K562 (cell line): ENCODE measurements around the gene IL31. TPM values are rescaled to one million over a fixed set of nuclear protein-coding genes. Genes with fewer than 3 reads are reported as not detected.

Source experiments
- ARID1B ChIP-seq: fragments of 450-650 bp; IDR thresholded peaks from 2 replicates; pipeline ENCODE4 v1.6.1; 2016; ENCODE audit warnings: antibody characterized with exemption, mild to moderate bottlenecking, inconsistent platforms
- BCL6 ChIP-seq: fragments of 250-450 bp; sonication (Bioruptor Pico); IDR thresholded peaks from 2 replicates; pipeline ENCODE4 v1.4.0; 2020
- CCNT2 ChIP-seq: IDR thresholded peaks from 2 replicates; pipeline ENCODE4 v1.6.1; 2011; ENCODE audit warnings: borderline replicate concordance, low read depth, mild to moderate bottlenecking, moderate library complexity, mixed read lengths, low read length; ENCODE audit not compliant: insufficient read length; ENCODE audit errors: extremely low read depth
- DNMT1 ChIP-seq: fragments of 450-650 bp; IDR thresholded peaks from 2 replicates; pipeline ENCODE4 v1.6.1; 2016; ENCODE audit warnings: antibody characterized with exemption, mild to moderate bottlenecking
- ESRRB ChIP-seq: fragments of 250-450 bp; sonication (Bioruptor Pico); IDR thresholded peaks from 2 replicates; pipeline ENCODE4 v1.5.0; 2020; ENCODE audit warnings: mild to moderate bottlenecking, moderate library complexity, borderline replicate concordance
- HMG20A ChIP-seq: fragments of 450-650 bp; formaldehyde crosslinking; conservative IDR thresholded peaks from 2 replicates; pipeline ENCODE4 v1.4.0; 2020; ENCODE audit warnings: mild to moderate bottlenecking, mixed read lengths
- HNRNPH1 ChIP-seq: fragments of 200-400 bp; formaldehyde crosslinking; optimal IDR thresholded peaks from 2 replicates; pipeline ENCODE3; 2017; ENCODE audit warnings: low read depth, mild to moderate bottlenecking, low read length, moderate library complexity
- IRF2 ChIP-seq: sonication (generic); formaldehyde crosslinking; IDR thresholded peaks from 2 replicates; pipeline ENCODE4 v1.8.1; 2022; ENCODE audit warnings: mild to moderate bottlenecking, missing genetic modification reagents
- MYNN ChIP-seq, 2 experiments: sonication (generic); formaldehyde crosslinking in 1 of 2; IDR thresholded peaks; 2 replicates each; pipeline versions ENCODE4 v1.5.0 to v1.6.1; 2016 to 2020; ENCODE audit warnings: antibody characterized with exemption in 1 of 2, missing genetic modification reagents in 1 of 2
- NFIX ChIP-seq: fragments of 250-450 bp; sonication (Bioruptor Pico); IDR thresholded peaks from 2 replicates; pipeline ENCODE4 v1.4.0; 2020; ENCODE audit warnings: low read depth, mild to moderate bottlenecking, moderate library complexity
- NFXL1 ChIP-seq: fragments of 450-650 bp; formaldehyde crosslinking; IDR thresholded peaks from 2 replicates; pipeline ENCODE4 v1.4.0; 2021; ENCODE audit warnings: mild to moderate bottlenecking
- POLR2AphosphoS5 ChIP-seq: IDR thresholded peaks from 2 replicates; pipeline ENCODE4 v1.6.1; 2011; ENCODE audit warnings: mild to moderate bottlenecking, low read depth, low read length, moderate library complexity; ENCODE audit not compliant: control insufficient read depth, insufficient read depth
- RB1 ChIP-seq: fragments of 450-650 bp; IDR thresholded peaks from 2 replicates; pipeline ENCODE4 v1.6.1; 2017; ENCODE audit warnings: low read depth, mild to moderate bottlenecking
- RUNX1 ChIP-seq: sonication (generic); IDR thresholded peaks from 2 replicates; pipeline ENCODE4 v1.6.1; 2016; ENCODE audit warnings: antibody characterized with exemption, low read depth
- SLC30A9 ChIP-seq: fragments of 250-450 bp; sonication (Bioruptor Pico); IDR thresholded peaks from 2 replicates; pipeline ENCODE4 v1.8.0; 2022; ENCODE audit warnings: mild to moderate bottlenecking, moderate library complexity
- TEAD4 ChIP-seq, 2 experiments: sonication (generic) in 1 of 2; formaldehyde crosslinking in 1 of 2; IDR thresholded peaks; 2 replicates each; pipeline versions ENCODE4 v1.6.1 to v1.8.0; 2012 to 2022; ENCODE audit warnings: borderline replicate concordance in 1 of 2, inconsistent platforms in 1 of 2, low read length in 1 of 2, mild to moderate bottlenecking in 1 of 2, missing genetic modification reagents in 1 of 2
- YBX1 ChIP-seq: fragments of 450-650 bp; IDR thresholded peaks from 2 replicates; pipeline ENCODE4 v1.7.1; 2016; ENCODE audit warnings: mild to moderate bottlenecking
- ZSCAN32 ChIP-seq: fragments of 450-650 bp; formaldehyde crosslinking; IDR thresholded peaks from 2 replicates; pipeline ENCODE4 v1.4.0; 2020; ENCODE audit warnings: mild to moderate bottlenecking, moderate library complexity
- polyA plus RNA-seq, 8 experiments: library from polyadenylated mRNA; depleted of rRNA in 4 of 8; stranded (reverse) in 5 of 8; unstranded in 3 of 8; fragments of >200 nt; fragmentation: Nextera tagmentation in 2 of 8; fragmentation: Illumina TruSeq in 1 of 8; extraction: Ambion mirVana in 2 of 8; extraction: Trizol in 1 of 8; gene quantifications; 2 replicates each; pipeline versions ENCODE4 v1.2.1 to v1.2.3, GENCODE V29; 2011 to 2014; ENCODE audit warnings: inconsistent platforms in 1 of 8, missing spikeins in 1 of 8
- total RNA-seq, 7 experiments: library from RNA; depleted of rRNA in 6 of 7; stranded (reverse); fragments of >200 nt in 6 of 7; fragmentation: Illumina TruSeq in 2 of 7; extraction: Trizol in 2 of 7; gene quantifications; 2 replicates each; pipeline versions ENCODE4 v1.2.1 to v1.2.3, GENCODE V29; 2011 to 2021; ENCODE audit warnings: low replicate concordance in 1 of 7
- TF ChIP-seq, protein P1 (sequence below): fragments of 150-350 bp; conservative IDR thresholded peaks from 2 replicates; pipeline ENCODE4 v1.6.1; 2014; ENCODE audit warnings: low read length
- TF ChIP-seq, protein P2 (sequence below): sonication (generic); formaldehyde crosslinking; IDR thresholded peaks from 2 replicates; pipeline ENCODE4 v1.8.0; 2022; ENCODE audit warnings: mild to moderate bottlenecking, missing genetic modification reagents, borderline replicate concordance
- TF ChIP-seq, protein P3 (sequence below): IDR thresholded peaks from 3 replicates; pipeline ENCODE4 v1.6.1; 2011; ENCODE audit warnings: borderline replicate concordance, mild to moderate bottlenecking, moderate library complexity; ENCODE audit not compliant: insufficient read length; ENCODE audit errors: extremely low read depth

Gene IL31
- total and polyA plus RNA-seq, 9 of the 15 experiments (the other 6 are each of a cell fraction or from before 2014, with no cell fraction given) = not detected

DNA sequence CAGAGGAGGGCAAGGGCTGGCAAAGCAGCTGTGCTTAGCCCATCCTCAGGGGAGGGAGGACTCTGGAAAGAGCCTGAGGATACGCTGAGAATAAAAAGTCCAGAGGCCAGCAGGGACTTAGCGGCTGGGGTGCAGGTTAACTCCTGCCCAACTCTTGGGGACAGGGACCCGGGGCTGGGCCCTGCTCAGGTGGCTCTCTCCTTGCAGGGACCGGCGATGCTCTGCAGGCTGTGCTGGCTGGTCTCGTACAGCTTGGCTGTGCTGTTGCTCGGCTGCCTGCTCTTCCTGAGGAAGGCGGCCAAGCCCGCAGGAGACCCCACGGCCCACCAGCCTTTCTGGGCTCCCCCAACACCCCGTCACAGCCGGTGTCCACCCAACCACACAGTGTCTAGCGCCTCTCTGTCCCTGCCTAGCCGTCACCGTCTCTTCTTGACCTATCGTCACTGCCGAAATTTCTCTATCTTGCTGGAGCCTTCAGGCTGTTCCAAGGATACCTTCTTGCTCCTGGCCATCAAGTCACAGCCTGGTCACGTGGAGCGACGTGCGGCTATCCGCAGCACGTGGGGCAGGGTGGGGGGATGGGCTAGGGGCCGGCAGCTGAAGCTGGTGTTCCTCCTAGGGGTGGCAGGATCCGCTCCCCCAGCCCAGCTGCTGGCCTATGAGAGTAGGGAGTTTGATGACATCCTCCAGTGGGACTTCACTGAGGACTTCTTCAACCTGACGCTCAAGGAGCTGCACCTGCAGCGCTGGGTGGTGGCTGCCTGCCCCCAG lies 32.3 kb upstream of the IL31 start (continued):
- TF ChIP-seq MYNN (IDR thresholded peaks at IDR 0.05) (no peak), MYNN (CRISPR knock-in tag; IDR thresholded peaks at IDR 0.05) (no peak), RB1 (no peak), SLC30A9 (CRISPR knock-in tag) (no peak), DNMT1 (no peak), NFXL1 (CRISPR knock-in tag) (no peak), BCL6 (no peak), NFIX (no peak), CCNT2 (peak; percentile 28), ZSCAN32 (CRISPR knock-in tag) (no peak), HNRNPH1 (no peak), YBX1 (no peak), IRF2 (no peak), ARID1B (no peak), ESRRB (CRISPR knock-in tag) (no peak), RUNX1 (no peak), HMG20A (CRISPR knock-in tag) (no peak), POLR2AphosphoS5 (0 out of 2 replicates have a peak, but pooled peaks have one; percentile 13), TEAD4 (IDR thresholded peaks at IDR 0.05; ENCODE audit: low read length) (no peak), TEAD4 (CRISPR knock-in tag; IDR thresholded peaks at IDR 0.05; ENCODE audit: borderline replicate concordance) (no peak)
- TF ChIP-seq, protein P1, sequence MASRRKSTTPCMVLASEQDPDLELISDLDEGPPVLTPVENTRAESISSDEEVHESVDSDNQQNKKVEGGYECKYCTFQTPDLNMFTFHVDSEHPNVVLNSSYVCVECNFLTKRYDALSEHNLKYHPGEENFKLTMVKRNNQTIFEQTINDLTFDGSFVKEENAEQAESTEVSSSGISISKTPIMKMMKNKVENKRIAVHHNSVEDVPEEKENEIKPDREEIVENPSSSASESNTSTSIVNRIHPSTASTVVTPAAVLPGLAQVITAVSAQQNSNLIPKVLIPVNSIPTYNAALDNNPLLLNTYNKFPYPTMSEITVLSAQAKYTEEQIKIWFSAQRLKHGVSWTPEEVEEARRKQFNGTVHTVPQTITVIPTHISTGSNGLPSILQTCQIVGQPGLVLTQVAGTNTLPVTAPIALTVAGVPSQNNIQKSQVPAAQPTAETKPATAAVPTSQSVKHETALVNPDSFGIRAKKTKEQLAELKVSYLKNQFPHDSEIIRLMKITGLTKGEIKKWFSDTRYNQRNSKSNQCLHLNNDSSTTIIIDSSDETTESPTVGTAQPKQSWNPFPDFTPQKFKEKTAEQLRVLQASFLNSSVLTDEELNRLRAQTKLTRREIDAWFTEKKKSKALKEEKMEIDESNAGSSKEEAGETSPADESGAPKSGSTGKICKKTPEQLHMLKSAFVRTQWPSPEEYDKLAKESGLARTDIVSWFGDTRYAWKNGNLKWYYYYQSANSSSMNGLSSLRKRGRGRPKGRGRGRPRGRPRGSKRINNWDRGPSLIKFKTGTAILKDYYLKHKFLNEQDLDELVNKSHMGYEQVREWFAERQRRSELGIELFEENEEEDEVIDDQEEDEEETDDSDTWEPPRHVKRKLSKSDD = no peak
- TF ChIP-seq, protein P2, sequence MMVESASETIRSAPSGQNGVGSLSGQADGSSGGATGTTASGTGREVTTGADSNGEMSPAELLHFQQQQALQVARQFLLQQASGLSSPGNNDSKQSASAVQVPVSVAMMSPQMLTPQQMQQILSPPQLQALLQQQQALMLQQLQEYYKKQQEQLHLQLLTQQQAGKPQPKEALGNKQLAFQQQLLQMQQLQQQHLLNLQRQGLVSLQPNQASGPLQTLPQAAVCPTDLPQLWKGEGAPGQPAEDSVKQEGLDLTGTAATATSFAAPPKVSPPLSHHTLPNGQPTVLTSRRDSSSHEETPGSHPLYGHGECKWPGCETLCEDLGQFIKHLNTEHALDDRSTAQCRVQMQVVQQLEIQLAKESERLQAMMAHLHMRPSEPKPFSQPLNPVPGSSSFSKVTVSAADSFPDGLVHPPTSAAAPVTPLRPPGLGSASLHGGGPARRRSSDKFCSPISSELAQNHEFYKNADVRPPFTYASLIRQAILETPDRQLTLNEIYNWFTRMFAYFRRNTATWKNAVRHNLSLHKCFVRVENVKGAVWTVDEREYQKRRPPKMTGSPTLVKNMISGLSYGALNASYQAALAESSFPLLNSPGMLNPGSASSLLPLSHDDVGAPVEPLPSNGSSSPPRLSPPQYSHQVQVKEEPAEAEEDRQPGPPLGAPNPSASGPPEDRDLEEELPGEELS = no peak
- TF ChIP-seq, protein P3, sequence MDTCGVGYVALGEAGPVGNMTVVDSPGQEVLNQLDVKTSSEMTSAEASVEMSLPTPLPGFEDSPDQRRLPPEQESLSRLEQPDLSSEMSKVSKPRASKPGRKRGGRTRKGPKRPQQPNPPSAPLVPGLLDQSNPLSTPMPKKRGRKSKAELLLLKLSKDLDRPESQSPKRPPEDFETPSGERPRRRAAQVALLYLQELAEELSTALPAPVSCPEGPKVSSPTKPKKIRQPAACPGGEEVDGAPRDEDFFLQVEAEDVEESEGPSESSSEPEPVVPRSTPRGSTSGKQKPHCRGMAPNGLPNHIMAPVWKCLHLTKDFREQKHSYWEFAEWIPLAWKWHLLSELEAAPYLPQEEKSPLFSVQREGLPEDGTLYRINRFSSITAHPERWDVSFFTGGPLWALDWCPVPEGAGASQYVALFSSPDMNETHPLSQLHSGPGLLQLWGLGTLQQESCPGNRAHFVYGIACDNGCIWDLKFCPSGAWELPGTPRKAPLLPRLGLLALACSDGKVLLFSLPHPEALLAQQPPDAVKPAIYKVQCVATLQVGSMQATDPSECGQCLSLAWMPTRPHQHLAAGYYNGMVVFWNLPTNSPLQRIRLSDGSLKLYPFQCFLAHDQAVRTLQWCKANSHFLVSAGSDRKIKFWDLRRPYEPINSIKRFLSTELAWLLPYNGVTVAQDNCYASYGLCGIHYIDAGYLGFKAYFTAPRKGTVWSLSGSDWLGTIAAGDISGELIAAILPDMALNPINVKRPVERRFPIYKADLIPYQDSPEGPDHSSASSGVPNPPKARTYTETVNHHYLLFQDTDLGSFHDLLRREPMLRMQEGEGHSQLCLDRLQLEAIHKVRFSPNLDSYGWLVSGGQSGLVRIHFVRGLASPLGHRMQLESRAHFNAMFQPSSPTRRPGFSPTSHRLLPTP = no peak
